ENCODE measurements around the gene DUSP10. TPM values are rescaled to one million over a fixed set of nuclear protein-coding genes. Genes with fewer than 3 reads are reported as not detected.
A peak's percentile ranks its signal among the peaks of the same experiment; 100 is the strongest.

Gene DUSP10
- polyA plus RNA-seq (2.0 and 3.0 TPM in 2 replicates), polyA minus RNA-seq (7.5 and 8.5 TPM in 2 replicates)

DNA sequence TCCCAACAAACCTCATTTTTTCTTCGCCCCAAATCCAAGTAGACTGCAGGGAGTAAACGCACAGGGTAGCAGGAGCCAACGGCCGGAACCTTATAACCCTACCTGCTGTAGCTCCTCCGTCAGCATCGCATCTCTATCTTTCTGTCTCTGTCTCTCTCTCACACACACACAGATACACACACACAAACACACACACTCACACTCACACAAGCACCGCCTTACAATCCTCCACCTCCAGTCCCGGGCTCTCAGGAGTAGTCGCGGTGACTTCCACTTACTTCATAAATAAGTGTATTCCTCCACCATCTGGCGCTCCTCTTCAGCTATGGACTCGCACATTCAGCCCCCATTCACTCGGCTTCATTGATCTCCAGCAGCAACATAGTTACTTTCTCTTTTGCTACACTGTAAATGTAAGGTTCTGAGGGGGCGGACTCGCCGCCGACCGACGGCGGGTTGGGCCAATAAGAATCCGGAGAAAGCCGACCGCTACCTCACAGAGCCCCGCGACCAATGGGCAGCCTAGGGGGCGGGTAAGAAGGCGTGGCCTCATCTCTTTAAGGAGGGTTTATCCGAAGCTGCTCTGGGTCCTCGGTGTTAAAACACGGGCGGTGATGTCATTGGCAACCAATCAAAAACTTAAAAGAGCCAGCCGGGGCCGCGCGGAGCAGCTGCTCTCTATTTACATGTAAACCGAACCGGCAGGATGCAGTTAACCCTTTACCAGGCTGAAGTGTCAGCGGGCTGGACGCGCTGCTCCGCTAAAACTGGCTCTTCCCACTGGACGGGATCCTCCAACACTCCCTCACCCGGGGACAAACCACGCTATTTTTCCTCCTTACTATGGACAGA, at the start of gene DUSP10:
TSS of gene DUSP10 (minus strand) at position 387 of the 852 bp plus-strand sequence. CDS start 2,345 bp downstream, outside the sequence.
- TF ChIP-seq, protein P1, sequence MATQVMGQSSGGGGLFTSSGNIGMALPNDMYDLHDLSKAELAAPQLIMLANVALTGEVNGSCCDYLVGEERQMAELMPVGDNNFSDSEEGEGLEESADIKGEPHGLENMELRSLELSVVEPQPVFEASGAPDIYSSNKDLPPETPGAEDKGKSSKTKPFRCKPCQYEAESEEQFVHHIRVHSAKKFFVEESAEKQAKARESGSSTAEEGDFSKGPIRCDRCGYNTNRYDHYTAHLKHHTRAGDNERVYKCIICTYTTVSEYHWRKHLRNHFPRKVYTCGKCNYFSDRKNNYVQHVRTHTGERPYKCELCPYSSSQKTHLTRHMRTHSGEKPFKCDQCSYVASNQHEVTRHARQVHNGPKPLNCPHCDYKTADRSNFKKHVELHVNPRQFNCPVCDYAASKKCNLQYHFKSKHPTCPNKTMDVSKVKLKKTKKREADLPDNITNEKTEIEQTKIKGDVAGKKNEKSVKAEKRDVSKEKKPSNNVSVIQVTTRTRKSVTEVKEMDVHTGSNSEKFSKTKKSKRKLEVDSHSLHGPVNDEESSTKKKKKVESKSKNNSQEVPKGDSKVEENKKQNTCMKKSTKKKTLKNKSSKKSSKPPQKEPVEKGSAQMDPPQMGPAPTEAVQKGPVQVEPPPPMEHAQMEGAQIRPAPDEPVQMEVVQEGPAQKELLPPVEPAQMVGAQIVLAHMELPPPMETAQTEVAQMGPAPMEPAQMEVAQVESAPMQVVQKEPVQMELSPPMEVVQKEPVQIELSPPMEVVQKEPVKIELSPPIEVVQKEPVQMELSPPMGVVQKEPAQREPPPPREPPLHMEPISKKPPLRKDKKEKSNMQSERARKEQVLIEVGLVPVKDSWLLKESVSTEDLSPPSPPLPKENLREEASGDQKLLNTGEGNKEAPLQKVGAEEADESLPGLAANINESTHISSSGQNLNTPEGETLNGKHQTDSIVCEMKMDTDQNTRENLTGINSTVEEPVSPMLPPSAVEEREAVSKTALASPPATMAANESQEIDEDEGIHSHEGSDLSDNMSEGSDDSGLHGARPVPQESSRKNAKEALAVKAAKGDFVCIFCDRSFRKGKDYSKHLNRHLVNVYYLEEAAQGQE (IDR thresholded peaks at IDR 0.05; ENCODE audit: borderline replicate concordance), result peak; percentile 73
- TF ChIP-seq POLR2AphosphoS5 (IDR thresholded peaks at IDR 0.05) (peak; percentile 81), RAD21 (conservative IDR thresholded peaks at IDR 0.05) (peak; percentile 50), SMC3 (conservative IDR thresholded peaks at IDR 0.05; ENCODE audit: poor library complexity) (peak; percentile 21), EZH2 (IDR thresholded peaks at IDR 0.05; ENCODE audit: borderline replicate concordance, insufficient read depth, low read length, poor library complexity, severe bottlenecking) (no peak), TAF1 (IDR thresholded peaks at IDR 0.05; ENCODE audit: low read depth) (no peak), MXI1 (conservative IDR thresholded peaks at IDR 0.05; ENCODE audit: poor library complexity, severe bottlenecking) (peak; percentile 19), EP300 (conservative IDR thresholded peaks at IDR 0.05; ENCODE audit: poor library complexity, severe bottlenecking) (peak; percentile 14)
- TF ChIP-seq, protein P2, sequence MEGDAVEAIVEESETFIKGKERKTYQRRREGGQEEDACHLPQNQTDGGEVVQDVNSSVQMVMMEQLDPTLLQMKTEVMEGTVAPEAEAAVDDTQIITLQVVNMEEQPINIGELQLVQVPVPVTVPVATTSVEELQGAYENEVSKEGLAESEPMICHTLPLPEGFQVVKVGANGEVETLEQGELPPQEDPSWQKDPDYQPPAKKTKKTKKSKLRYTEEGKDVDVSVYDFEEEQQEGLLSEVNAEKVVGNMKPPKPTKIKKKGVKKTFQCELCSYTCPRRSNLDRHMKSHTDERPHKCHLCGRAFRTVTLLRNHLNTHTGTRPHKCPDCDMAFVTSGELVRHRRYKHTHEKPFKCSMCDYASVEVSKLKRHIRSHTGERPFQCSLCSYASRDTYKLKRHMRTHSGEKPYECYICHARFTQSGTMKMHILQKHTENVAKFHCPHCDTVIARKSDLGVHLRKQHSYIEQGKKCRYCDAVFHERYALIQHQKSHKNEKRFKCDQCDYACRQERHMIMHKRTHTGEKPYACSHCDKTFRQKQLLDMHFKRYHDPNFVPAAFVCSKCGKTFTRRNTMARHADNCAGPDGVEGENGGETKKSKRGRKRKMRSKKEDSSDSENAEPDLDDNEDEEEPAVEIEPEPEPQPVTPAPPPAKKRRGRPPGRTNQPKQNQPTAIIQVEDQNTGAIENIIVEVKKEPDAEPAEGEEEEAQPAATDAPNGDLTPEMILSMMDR (IDR thresholded peaks at IDR 0.05; ENCODE audit: poor library complexity, severe bottlenecking), result no peak
- H3K36me3 ChIP-seq (ENCODE audit: insufficient read depth, low read length), result no peaks in the 10 kb centered on the region
- H3K9me3 ChIP-seq (ENCODE audit: low read length), result no peaks in the 10 kb centered on the region
- H2AFZ ChIP-seq (ENCODE audit: low read depth, low read length), result peak within 1 kb of the TSS; percentile 95
- H3K9ac ChIP-seq (ENCODE audit: low read length), result peak within 1 kb of the TSS; percentile 75
- peaks cover 13% of the 10 kb centered on the region for H3F3A ChIP-seq (ENCODE audit: insufficient read depth, low read length, poor library complexity, severe bottlenecking)
- peak within 1 kb of the TSS; percentile 91 for H3K4me3 ChIP-seq (ENCODE audit: low read length)
- no peaks in the 10 kb centered on the region for H4K20me1 ChIP-seq (ENCODE audit: insufficient read depth)
- H3K9me2 ChIP-seq (ENCODE audit: insufficient read depth, low read length), result no peaks in the 10 kb centered on the region
- peaks cover 8% of the 10 kb centered on the region for H3K27me3 ChIP-seq (ENCODE audit: insufficient read depth, low read depth, low read length)
- peaks cover 6% of the 10 kb centered on the region for H3K79me2 ChIP-seq (replicated peaks; ENCODE audit: insufficient read depth, low read length)
- peak within 1 kb of the TSS; percentile 72 for H3K4me2 ChIP-seq (ENCODE audit: low read length)
- H3K27ac ChIP-seq (ENCODE audit: low read length), result peak within 1 kb of the TSS; percentile 87

DNA sequence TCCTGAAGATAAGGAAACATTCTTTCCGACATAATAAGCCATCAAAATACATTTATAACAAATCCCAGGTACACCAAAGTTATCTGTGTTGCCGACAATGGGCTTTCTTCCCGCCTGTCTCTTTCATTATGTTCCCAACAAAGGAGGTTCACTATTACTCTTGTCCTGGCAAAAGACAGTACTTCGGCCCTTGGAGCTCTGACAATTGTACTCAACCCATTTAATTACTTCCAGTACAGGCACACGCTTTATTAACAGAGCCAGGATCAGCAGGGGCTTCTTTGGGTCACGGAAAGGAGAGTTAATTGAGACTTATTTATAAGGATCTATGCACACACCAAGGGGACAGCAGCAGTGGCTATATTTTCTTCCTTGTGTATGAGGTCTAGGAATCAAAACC, 46.6 kb upstream of the DUSP10 start:
- H3K27ac ChIP-seq (ENCODE audit: low read length), result no peak overlapping the region
- H3F3A ChIP-seq (ENCODE audit: insufficient read depth, low read length, poor library complexity, severe bottlenecking), result no peaks in the 10 kb centered on the region
- H3K4me3 ChIP-seq (ENCODE audit: low read length), result no peak overlapping the region
- no peaks in the 10 kb centered on the region for H3K36me3 ChIP-seq (ENCODE audit: insufficient read depth, low read length)
- H2AFZ ChIP-seq (ENCODE audit: low read depth, low read length), result no peak overlapping the region
- no peaks in the 10 kb centered on the region for H3K79me2 ChIP-seq (replicated peaks; ENCODE audit: insufficient read depth, low read length)
- no peak overlapping the region for H3K9ac ChIP-seq (ENCODE audit: low read length)
- H3K9me3 ChIP-seq (ENCODE audit: low read length), result no peaks in the 10 kb centered on the region
- no peaks in the 10 kb centered on the region for H3K27me3 ChIP-seq (ENCODE audit: insufficient read depth, low read depth, low read length)
- TF ChIP-seq SMC3 (conservative IDR thresholded peaks at IDR 0.05; ENCODE audit: poor library complexity) (no peak), TAF1 (IDR thresholded peaks at IDR 0.05; ENCODE audit: low read depth) (no peak), EP300 (conservative IDR thresholded peaks at IDR 0.05; ENCODE audit: poor library complexity, severe bottlenecking) (no peak), EZH2 (IDR thresholded peaks at IDR 0.05; ENCODE audit: borderline replicate concordance, insufficient read depth, low read length, poor library complexity, severe bottlenecking) (no peak), MXI1 (conservative IDR thresholded peaks at IDR 0.05; ENCODE audit: poor library complexity, severe bottlenecking) (no peak), POLR2AphosphoS5 (IDR thresholded peaks at IDR 0.05) (no peak), RAD21 (conservative IDR thresholded peaks at IDR 0.05) (no peak)
- TF ChIP-seq, protein P2 (IDR thresholded peaks at IDR 0.05; ENCODE audit: poor library complexity, severe bottlenecking), result no peak
- TF ChIP-seq, protein P1 (IDR thresholded peaks at IDR 0.05; ENCODE audit: borderline replicate concordance), result no peak
- no peak overlapping the region for H3K4me2 ChIP-seq (ENCODE audit: low read length)
- H4K20me1 ChIP-seq (ENCODE audit: insufficient read depth), result no peaks in the 10 kb centered on the region
- no peaks in the 10 kb centered on the region for H3K9me2 ChIP-seq (ENCODE audit: insufficient read depth, low read length)
